ENCODE data around the gene EHBP1.

Gene EHBP1

GRCh38 chr2:62793213-62793612 is 87.7 kb downstream of the EHBP1 start:
- DNase-seq (ENCODE audit: low read depth in 2 of 2) = no peak
- no peak for TF ChIP-seq CTCF (IDR thresholded peaks at IDR 0.05; ENCODE audit: low read depth, low read length)
- H3K4me3 ChIP-seq (replicated peaks in 1 of 2; ENCODE audit: low read depth in 2 of 2, low read length in 2 of 2) = no peak overlapping the region

GRCh38 chr2:62794791-62795190 is 89.3 kb downstream of the EHBP1 start:
- TF ChIP-seq CTCF (IDR thresholded peaks at IDR 0.05; ENCODE audit: low read depth, low read length) = no peak
- peak; percentile 59 to 62 for DNase-seq (ENCODE audit: low read depth in 2 of 2)
- no peak overlapping the region for H3K4me3 ChIP-seq (replicated peaks in 1 of 2; ENCODE audit: low read depth in 2 of 2, low read length in 2 of 2)

- no peak for TF ChIP-seq CTCF (IDR thresholded peaks at IDR 0.05; ENCODE audit: low read depth, low read length)
- no peak for DNase-seq (ENCODE audit: low read depth in 2 of 2)
Observed at GRCh38 chr2:62795341-62795740, 89.8 kb downstream of the EHBP1 start.

GRCh38 chr2:62797107-62797506 is 91.6 kb downstream of the EHBP1 start:
- no peak for TF ChIP-seq CTCF (IDR thresholded peaks at IDR 0.05; ENCODE audit: low read depth, low read length)
- no peak for DNase-seq (ENCODE audit: low read depth in 2 of 2)
- H3K4me3 ChIP-seq (replicated peaks in 1 of 2; ENCODE audit: low read depth in 2 of 2, low read length in 2 of 2) = no peak overlapping the region

More at GRCh38 chr2:62795341-62795740, 89.8 kb downstream of the EHBP1 start:
- no peak overlapping the region for H3K4me3 ChIP-seq (replicated peaks in 1 of 2; ENCODE audit: low read depth in 2 of 2, low read length in 2 of 2)

- DNase-seq (ENCODE audit: low read depth in 2 of 2) = no peak
- no peak for TF ChIP-seq CTCF (IDR thresholded peaks at IDR 0.05; ENCODE audit: low read depth, low read length)
Observed at GRCh38 chr2:62800618-62801017, 95.1 kb downstream of the EHBP1 start.

GRCh38 chr2:62801110-62801509 is 95.6 kb downstream of the EHBP1 start:
- no peak overlapping the region for H3K4me3 ChIP-seq (replicated peaks in 1 of 2; ENCODE audit: low read depth in 2 of 2, low read length in 2 of 2)
- TF ChIP-seq CTCF (IDR thresholded peaks at IDR 0.05; ENCODE audit: low read depth, low read length) = no peak
- DNase-seq (ENCODE audit: low read depth in 2 of 2) = no peak

More at GRCh38 chr2:62800618-62801017, 95.1 kb downstream of the EHBP1 start:
- H3K4me3 ChIP-seq (replicated peaks in 1 of 2; ENCODE audit: low read depth in 2 of 2, low read length in 2 of 2) = no peak overlapping the region

- peak in 1 of 2 donors; percentile 40 for DNase-seq (ENCODE audit: low read depth in 2 of 2)
- peak; percentile 21 for TF ChIP-seq CTCF (IDR thresholded peaks at IDR 0.05; ENCODE audit: low read depth, low read length)
- no peak overlapping the region for H3K4me3 ChIP-seq (replicated peaks in 1 of 2; ENCODE audit: low read depth in 2 of 2, low read length in 2 of 2)
Observed at GRCh38 chr2:62801814-62802523, 96.5 kb downstream of the EHBP1 start.

Data from cardiac fibroblast (primary cell).